Measurements from ENCODE around the gene ZNF670. TPM values are rescaled to one million over a fixed set of nuclear protein-coding genes. Genes with fewer than 3 reads are reported as not detected.

Gene ZNF670
- total RNA-seq, 4 donors from 2014 or later = 1.9 to 4.6 (median 2.6) TPM

DNA sequence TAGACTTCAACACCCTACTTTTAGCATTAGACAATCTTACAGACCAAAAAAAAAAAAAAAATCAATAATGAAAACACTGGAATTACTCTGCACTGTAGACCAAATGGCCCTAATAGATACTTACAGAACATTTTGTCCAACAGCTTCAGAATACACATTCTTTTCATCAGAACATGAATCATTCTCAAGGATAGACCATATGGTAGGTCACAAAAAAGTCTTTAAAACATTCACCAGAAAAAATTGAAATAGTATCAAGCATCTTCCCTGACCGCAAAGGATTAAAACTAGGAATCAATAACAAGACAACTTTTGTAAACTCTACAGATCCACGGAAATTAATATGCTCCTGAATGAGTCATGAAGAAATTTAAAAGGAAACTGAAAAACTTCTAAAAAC lies 22.5 kb downstream of the ZNF670 start:
- no peaks in the 10 kb centered on the region for H3K27me3 ChIP-seq
- H3K4me1 ChIP-seq = peaks cover 0 to 6% (median 3%) of the 10 kb centered on the region in 4 donors
- intact Hi-C loops (cut with DNase I; ENCODE audit: low total_unique reads) (no loop called here), in situ Hi-C loops (cut with MboI; ENCODE audit: low pct_ligation_motif_present in 1 of 4, low pct_unique_long_range_greater_than_20kb in 1 of 4, low sequenced_read_pairs in 3 of 4) (no loop called here)
- no peaks in the 10 kb centered on the region for H3K36me3 ChIP-seq
- no peak overlapping the region for H3K27ac ChIP-seq
- no peak for TF ChIP-seq POLR2AphosphoS5 (IDR thresholded peaks at IDR 0.05)
- no peak for TF ChIP-seq EP300 (IDR thresholded peaks at IDR 0.05; ENCODE audit: low read depth)
- no peak for TF ChIP-seq POLR2A (IDR thresholded peaks at IDR 0.05)
- TF ChIP-seq, protein P1, sequence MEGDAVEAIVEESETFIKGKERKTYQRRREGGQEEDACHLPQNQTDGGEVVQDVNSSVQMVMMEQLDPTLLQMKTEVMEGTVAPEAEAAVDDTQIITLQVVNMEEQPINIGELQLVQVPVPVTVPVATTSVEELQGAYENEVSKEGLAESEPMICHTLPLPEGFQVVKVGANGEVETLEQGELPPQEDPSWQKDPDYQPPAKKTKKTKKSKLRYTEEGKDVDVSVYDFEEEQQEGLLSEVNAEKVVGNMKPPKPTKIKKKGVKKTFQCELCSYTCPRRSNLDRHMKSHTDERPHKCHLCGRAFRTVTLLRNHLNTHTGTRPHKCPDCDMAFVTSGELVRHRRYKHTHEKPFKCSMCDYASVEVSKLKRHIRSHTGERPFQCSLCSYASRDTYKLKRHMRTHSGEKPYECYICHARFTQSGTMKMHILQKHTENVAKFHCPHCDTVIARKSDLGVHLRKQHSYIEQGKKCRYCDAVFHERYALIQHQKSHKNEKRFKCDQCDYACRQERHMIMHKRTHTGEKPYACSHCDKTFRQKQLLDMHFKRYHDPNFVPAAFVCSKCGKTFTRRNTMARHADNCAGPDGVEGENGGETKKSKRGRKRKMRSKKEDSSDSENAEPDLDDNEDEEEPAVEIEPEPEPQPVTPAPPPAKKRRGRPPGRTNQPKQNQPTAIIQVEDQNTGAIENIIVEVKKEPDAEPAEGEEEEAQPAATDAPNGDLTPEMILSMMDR (IDR thresholded peaks at IDR 0.05) = no peak
- no peak for DNase-seq
- H3K4me3 ChIP-seq = no peak overlapping the region
- H3K9me3 ChIP-seq = peaks cover 33 to 42% of the 10 kb centered on the region in 2 donors
- WGBS, 2 donors (ENCODE audit: low coverage in 1 of 2) = 63 to 94% methylated on average over 2 of the region's 2 CpGs

DNA sequence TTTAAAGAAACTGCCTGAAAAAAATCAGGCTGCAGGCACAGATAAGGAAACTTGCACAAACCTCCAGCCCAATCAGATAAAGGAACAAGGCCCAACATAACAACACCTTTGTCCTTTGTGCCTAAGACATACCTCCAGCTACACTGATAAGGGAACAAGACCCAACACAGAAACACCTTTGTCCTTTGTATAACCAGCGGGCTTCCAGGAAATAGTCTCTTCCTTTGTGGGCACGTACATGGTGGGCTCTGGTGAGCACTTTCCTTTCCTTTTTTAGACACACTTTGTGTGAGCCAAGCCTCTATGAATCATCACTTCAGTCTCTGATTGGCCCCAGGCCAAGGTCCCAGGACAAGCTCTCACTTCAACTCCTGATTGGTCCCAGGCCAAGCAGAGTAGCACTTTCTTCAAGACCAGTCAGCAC lies 23.6 kb downstream of the ZNF670 start:
- no peaks in the 10 kb centered on the region for H3K27me3 ChIP-seq
- H3K36me3 ChIP-seq = no peaks in the 10 kb centered on the region
- TF ChIP-seq POLR2AphosphoS5 (IDR thresholded peaks at IDR 0.05) (no peak), POLR2A (IDR thresholded peaks at IDR 0.05) (no peak), EP300 (IDR thresholded peaks at IDR 0.05; ENCODE audit: low read depth) (no peak)
- TF ChIP-seq, protein P1 (IDR thresholded peaks at IDR 0.05) = no peak
- peaks cover 0 to 6% (median 3%) of the 10 kb centered on the region in 4 donors for H3K4me1 ChIP-seq
- H3K9me3 ChIP-seq = peaks cover 42 to 44% of the 10 kb centered on the region in 2 donors
- intact Hi-C loops (cut with DNase I; ENCODE audit: low total_unique reads) = no loop called here
- WGBS, 2 donors (ENCODE audit: low coverage in 1 of 2) = 47% methylated on average over 2 of the region's 2 CpGs; no CpG with 5 or more reads in 1 of the 2 donors
- in situ Hi-C loops (cut with MboI; ENCODE audit: low pct_ligation_motif_present in 1 of 4, low pct_unique_long_range_greater_than_20kb in 1 of 4, low sequenced_read_pairs in 3 of 4) = no loop called here
- no peak overlapping the region for H3K4me3 ChIP-seq
- no peak for DNase-seq
- H3K27ac ChIP-seq = no peak overlapping the region

GRCh38 chr1:247047702-247048101 lies 30.9 kb downstream of the ZNF670 start:
- Histone ChIP-seq H3K36me3 (no peaks in the 10 kb centered on the region), H3K4me1 (no peaks in the 10 kb centered on the region), H3K27me3 (no peaks in the 10 kb centered on the region), H3K9me3 (peaks cover 48 to 61% of the 10 kb centered on the region in 2 donors), H3K27ac (no peak overlapping the region), H3K4me3 (no peak overlapping the region)
- TF ChIP-seq POLR2AphosphoS5 (IDR thresholded peaks at IDR 0.05) (no peak), POLR2A (IDR thresholded peaks at IDR 0.05) (no peak), EP300 (IDR thresholded peaks at IDR 0.05; ENCODE audit: low read depth) (no peak)
- TF ChIP-seq, protein P1 (IDR thresholded peaks at IDR 0.05) = no peak
- no peak for DNase-seq
- in situ Hi-C loops (cut with MboI; ENCODE audit: low pct_ligation_motif_present in 1 of 4, low pct_unique_long_range_greater_than_20kb in 1 of 4, low sequenced_read_pairs in 3 of 4) = no loop called here
- intact Hi-C loops (cut with DNase I; ENCODE audit: low total_unique reads) = no loop called here
- WGBS, 2 donors (ENCODE audit: low coverage in 1 of 2) = 100% methylated on average over 2 of the region's 2 CpGs; no CpG with 5 or more reads in 1 of the 2 donors

DNA sequence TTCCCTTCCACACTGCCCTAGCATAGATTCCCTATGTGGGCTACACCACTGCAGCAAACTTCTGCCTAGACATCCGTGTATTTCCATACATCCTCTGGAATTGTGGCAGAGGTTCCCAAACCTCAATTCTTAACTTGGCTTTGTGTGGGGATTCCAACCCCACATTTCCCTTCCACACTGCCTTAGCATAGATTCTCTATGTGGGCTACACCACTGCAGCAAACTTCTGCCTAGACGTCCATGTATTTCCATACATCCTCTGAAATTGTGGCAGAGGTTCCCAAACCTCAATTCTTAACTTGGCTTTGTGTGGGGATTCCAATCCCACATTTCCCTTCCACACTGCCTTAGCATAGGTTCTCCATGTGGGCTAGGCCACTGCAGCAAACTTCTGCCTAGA lies 31.4 kb downstream of the ZNF670 start:
- no peaks in the 10 kb centered on the region for H3K4me1 ChIP-seq
- no peak overlapping the region for H3K4me3 ChIP-seq
- intact Hi-C loops (cut with DNase I; ENCODE audit: low total_unique reads) (no loop called here), in situ Hi-C loops (cut with MboI; ENCODE audit: low pct_ligation_motif_present in 1 of 4, low pct_unique_long_range_greater_than_20kb in 1 of 4, low sequenced_read_pairs in 3 of 4) (no loop called here)
- H3K36me3 ChIP-seq = no peaks in the 10 kb centered on the region
- TF ChIP-seq POLR2AphosphoS5 (IDR thresholded peaks at IDR 0.05) = no peak
- TF ChIP-seq, protein P1 (IDR thresholded peaks at IDR 0.05) = no peak
- TF ChIP-seq EP300 (IDR thresholded peaks at IDR 0.05; ENCODE audit: low read depth) = no peak
- no peak for TF ChIP-seq POLR2A (IDR thresholded peaks at IDR 0.05)
- DNase-seq = no peak
- no peaks in the 10 kb centered on the region for H3K27me3 ChIP-seq
- H3K27ac ChIP-seq = no peak overlapping the region
- H3K9me3 ChIP-seq = peaks cover 44 to 56% of the 10 kb centered on the region in 2 donors
- WGBS, 2 donors (ENCODE audit: low coverage in 1 of 2) = 84 to 93% methylated on average over 2 of the region's 2 CpGs

Data from transverse colon (tissue), 4 donors.